Measurements from ENCODE around the gene SYT9.

Gene SYT9

GRCh38 chr11:7486098-7486780 is 234.5 kb downstream of the SYT9 start:
- DNase-seq (ENCODE audit: low spot score), result no peak
- in situ Hi-C loops (cut with MboI; ENCODE audit: low pct_unique_long_range_greater_than_20kb, low sequenced_read_pairs, unreplicated experiment), result no loop called here
- TF ChIP-seq CTCF (IDR thresholded peaks at IDR 0.05; ENCODE audit: extremely low read depth, insufficient read depth, missing control alignments), result no peak

GRCh38 chr11:7486781-7487140 is 235.1 kb downstream of the SYT9 start:
- in situ Hi-C loops (cut with MboI; ENCODE audit: low pct_unique_long_range_greater_than_20kb, low sequenced_read_pairs, unreplicated experiment), result no loop called here
- TF ChIP-seq CTCF (IDR thresholded peaks at IDR 0.05; ENCODE audit: extremely low read depth, insufficient read depth, missing control alignments), result no peak
- no peak for DNase-seq (ENCODE audit: low spot score)

- no peak for TF ChIP-seq CTCF (IDR thresholded peaks at IDR 0.05; ENCODE audit: extremely low read depth, insufficient read depth, missing control alignments)
- in situ Hi-C loops (cut with MboI; ENCODE audit: low pct_unique_long_range_greater_than_20kb, low sequenced_read_pairs, unreplicated experiment), result no loop called here
- no peak for DNase-seq (ENCODE audit: low spot score)
Measured at GRCh38 chr11:7487360-7487759, 235.7 kb downstream of the SYT9 start.

GRCh38 chr11:7488681-7489080 is 237.0 kb downstream of the SYT9 start:
- in situ Hi-C loops (cut with MboI; ENCODE audit: low pct_unique_long_range_greater_than_20kb, low sequenced_read_pairs, unreplicated experiment), result no loop called here
- DNase-seq (ENCODE audit: low spot score), result no peak
- TF ChIP-seq CTCF (IDR thresholded peaks at IDR 0.05; ENCODE audit: extremely low read depth, insufficient read depth, missing control alignments), result no peak

- no peak for TF ChIP-seq CTCF (IDR thresholded peaks at IDR 0.05; ENCODE audit: extremely low read depth, insufficient read depth, missing control alignments)
- in situ Hi-C loops (cut with MboI; ENCODE audit: low pct_unique_long_range_greater_than_20kb, low sequenced_read_pairs, unreplicated experiment), result no loop called here
- DNase-seq (ENCODE audit: low spot score), result no peak
Measured at GRCh38 chr11:7489376-7489775, 237.7 kb downstream of the SYT9 start.

- DNase-seq (ENCODE audit: low spot score), result no peak
- in situ Hi-C loops (cut with MboI; ENCODE audit: low pct_unique_long_range_greater_than_20kb, low sequenced_read_pairs, unreplicated experiment), result no loop called here
- TF ChIP-seq CTCF (IDR thresholded peaks at IDR 0.05; ENCODE audit: extremely low read depth, insufficient read depth, missing control alignments), result no peak
Measured at GRCh38 chr11:7490054-7490453, 238.3 kb downstream of the SYT9 start.

Data from GM13977 (cell line).